K562 (cell line): ENCODE measurements around the gene USP13.

Experiments
- CEBPB ChIP-seq: fragments of 450-650 bp; IDR thresholded peaks from 2 replicates; pipeline ENCODE4 v1.6.1; 2016; ENCODE audit warnings: missing genetic modification characterization, missing compliant biosample characterization
- CTCF ChIP-seq, 3 experiments: IDR thresholded peaks in 2 of 3; conservative IDR thresholded peaks in 1 of 3; 2 replicates each; pipeline ENCODE4 v1.5.1; 2011 to 2012; ENCODE audit warnings: low read length in 3 of 3, mild to moderate bottlenecking in 3 of 3, control low read depth in 2 of 3, improper control_type of control experiment in 1 of 3, inconsistent platforms in 1 of 3, low read depth in 1 of 3, mixed read lengths in 1 of 3, moderate library complexity in 1 of 3; ENCODE audit not compliant: insufficient read depth in 2 of 3
- EGR1 ChIP-seq: fragments of 450-650 bp; conservative IDR thresholded peaks from 2 replicates; pipeline ENCODE4 v1.6.1; 2017; ENCODE audit warnings: mild to moderate bottlenecking
- FOXP1 ChIP-seq: sonication (generic); formaldehyde crosslinking; IDR thresholded peaks from 2 replicates; pipeline ENCODE4 v1.8.0; 2022; ENCODE audit warnings: mild to moderate bottlenecking, missing genetic modification reagents
- HEY1 ChIP-seq: fragments of 250-450 bp; sonication (Bioruptor Pico); IDR thresholded peaks from 2 replicates; pipeline ENCODE4 v1.5.0; 2020; ENCODE audit warnings: mild to moderate bottlenecking, moderate library complexity, borderline replicate concordance
- NR2F6 ChIP-seq: fragments of 450-650 bp; formaldehyde crosslinking; IDR thresholded peaks from 2 replicates; pipeline ENCODE4 v1.4.0; 2020; ENCODE audit warnings: mild to moderate bottlenecking
- SP1 ChIP-seq: sonication (generic); formaldehyde crosslinking; IDR thresholded peaks from 2 replicates; pipeline ENCODE4 v1.8.1; 2022; ENCODE audit warnings: mild to moderate bottlenecking, missing genetic modification reagents
- SP2 ChIP-seq: IDR thresholded peaks from 2 replicates; pipeline ENCODE4 v1.6.1; 2011; ENCODE audit warnings: mild to moderate bottlenecking, low read depth, low read length, moderate library complexity; ENCODE audit not compliant: poor library complexity, severe bottlenecking; ENCODE audit errors: extremely low read depth
- ZNF23 ChIP-seq: fragments of 250-450 bp; sonication (Bioruptor Pico); IDR thresholded peaks from 2 replicates; pipeline ENCODE4 v1.4.0; 2020; ENCODE audit warnings: mild to moderate bottlenecking
- ZNF699 ChIP-seq: fragments of 250-450 bp; sonication (Bioruptor Pico); IDR thresholded peaks from 2 replicates; pipeline ENCODE4 v1.8.0; 2021; ENCODE audit warnings: mild to moderate bottlenecking, moderate library complexity; ENCODE audit not compliant: insufficient replicate concordance

- TF ChIP-seq CTCF (IDR thresholded peaks at IDR 0.05 in 2 of 3, conservative IDR thresholded peaks at IDR 0.05 in 1 of 3; ENCODE audit: insufficient read depth in 2 of 3, low read depth in 1 of 3, low read length in 3 of 3) (no peak), CEBPB (tag) (no peak), SP1 (CRISPR knock-in tag) (no peak), HEY1 (CRISPR knock-in tag) (no peak), EGR1 (no peak), ZNF699 (CRISPR knock-in tag) (no peak), SP2 (no peak), NR2F6 (CRISPR knock-in tag) (no peak), FOXP1 (CRISPR knock-in tag) (no peak), ZNF23 (CRISPR knock-in tag) (no peak)
Observed at GRCh38 chr3:179715582-179715981, 62.7 kb downstream of the USP13 start.
